ENCODE data around the gene DOLPP1. TPM values are rescaled to one million over a fixed set of nuclear protein-coding genes. Genes with fewer than 3 reads are reported as not detected.
"Not testable (repeated sequence)": the region's sequence is repeated elsewhere in the genome, so short reads cannot be mapped to it uniquely, and the experiment has no call there.

DOLPP1 gene
- total RNA-seq, 2 donors from 2014 or later: 5.3 to 8.0 TPM

- peaks cover 3% of the 10 kb centered on the region for H3K4me1 Mint-ChIP-seq
- H3K9me3 ChIP-seq (ENCODE audit: control insufficient read depth, low read length, poor library complexity, severe bottlenecking): no peaks in the 10 kb centered on the region
- H3K27ac Mint-ChIP-seq: no peak overlapping the region
- no peaks in the 10 kb centered on the region for H3K36me3 Mint-ChIP-seq (ENCODE audit: low read depth)
- DNase-seq: no peak
- no peak overlapping the region for H3K4me3 Mint-ChIP-seq
- no peaks in the 10 kb centered on the region for H3K27me3 Mint-ChIP-seq
- no peak for ATAC-seq
Observed at GRCh38 chr9:129121483-129121882, 40.6 kb downstream of the DOLPP1 start.

- no peaks in the 10 kb centered on the region for H3K27me3 Mint-ChIP-seq
- H3K36me3 Mint-ChIP-seq (ENCODE audit: low read depth): no peaks in the 10 kb centered on the region
- DNase-seq (no peak), ATAC-seq (no peak)
- H3K9me3 ChIP-seq (ENCODE audit: control insufficient read depth, low read length, poor library complexity, severe bottlenecking): no peaks in the 10 kb centered on the region
- H3K4me1 Mint-ChIP-seq: peaks cover 3% of the 10 kb centered on the region
- H3K27ac Mint-ChIP-seq: no peak overlapping the region
- no peak overlapping the region for H3K4me3 Mint-ChIP-seq
Observed at GRCh38 chr9:129122133-129122532, 41.2 kb downstream of the DOLPP1 start.

- not testable (repeated sequence) for H3K4me1 Mint-ChIP-seq; H3K4me3 Mint-ChIP-seq; H3K27me3 Mint-ChIP-seq; H3K36me3 Mint-ChIP-seq (ENCODE audit: low read depth); ATAC-seq; H3K27ac Mint-ChIP-seq; H3K9me3 ChIP-seq (ENCODE audit: control insufficient read depth, low read length, poor library complexity, severe bottlenecking); DNase-seq
Observed at GRCh38 chr9:129122976-129123375, 42.1 kb downstream of the DOLPP1 start.

- Mint-ChIP-seq H3K36me3 (ENCODE audit: low read depth) (no peaks in the 10 kb centered on the region), H3K27ac (no peak overlapping the region), H3K27me3 (no peaks in the 10 kb centered on the region), H3K4me1 (peaks cover 2% of the 10 kb centered on the region), H3K4me3 (no peak overlapping the region)
- ATAC-seq (no peak), DNase-seq (no peak)
- H3K9me3 ChIP-seq (ENCODE audit: control insufficient read depth, low read length, poor library complexity, severe bottlenecking): no peaks in the 10 kb centered on the region
Observed at GRCh38 chr9:129124506-129125069, 43.7 kb downstream of the DOLPP1 start.

GRCh38 chr9:129125478-129125877 lies 44.6 kb downstream of the DOLPP1 start:
- no peak overlapping the region for H3K4me3 Mint-ChIP-seq
- H3K4me1 Mint-ChIP-seq: no peaks in the 10 kb centered on the region
- H3K36me3 Mint-ChIP-seq (ENCODE audit: low read depth): no peaks in the 10 kb centered on the region
- no peaks in the 10 kb centered on the region for H3K27me3 Mint-ChIP-seq
- ATAC-seq (no peak), DNase-seq (no peak)
- no peak overlapping the region for H3K27ac Mint-ChIP-seq
- no peaks in the 10 kb centered on the region for H3K9me3 ChIP-seq (ENCODE audit: control insufficient read depth, low read length, poor library complexity, severe bottlenecking)

- H3K36me3 Mint-ChIP-seq (ENCODE audit: low read depth): peaks cover 3% of the 10 kb centered on the region
- DNase-seq (no peak), ATAC-seq (no peak)
- H3K4me3 Mint-ChIP-seq: no peak overlapping the region
- H3K27me3 Mint-ChIP-seq: no peaks in the 10 kb centered on the region
- peaks cover 5% of the 10 kb centered on the region for H3K4me1 Mint-ChIP-seq
- no peaks in the 10 kb centered on the region for H3K9me3 ChIP-seq (ENCODE audit: control insufficient read depth, low read length, poor library complexity, severe bottlenecking)
- no peak overlapping the region for H3K27ac Mint-ChIP-seq
Observed at GRCh38 chr9:129126749-129127618, 46.1 kb downstream of the DOLPP1 start.

- H3K9me3 ChIP-seq (ENCODE audit: control insufficient read depth, low read length, poor library complexity, severe bottlenecking): no peaks in the 10 kb centered on the region
- peaks cover 5% of the 10 kb centered on the region for H3K36me3 Mint-ChIP-seq (ENCODE audit: low read depth)
- no peaks in the 10 kb centered on the region for H3K27me3 Mint-ChIP-seq
- ATAC-seq (no peak), DNase-seq (no peak)
- H3K4me1 Mint-ChIP-seq: peaks cover 6% of the 10 kb centered on the region
- H3K27ac Mint-ChIP-seq: no peak overlapping the region
- no peak overlapping the region for H3K4me3 Mint-ChIP-seq
Observed at GRCh38 chr9:129128689-129129088, 47.8 kb downstream of the DOLPP1 start.

GRCh38 chr9:129130271-129130670 lies 49.4 kb downstream of the DOLPP1 start:
- not testable (repeated sequence) for H3K4me1 Mint-ChIP-seq; H3K27ac Mint-ChIP-seq; H3K36me3 Mint-ChIP-seq (ENCODE audit: low read depth); DNase-seq; H3K27me3 Mint-ChIP-seq; ATAC-seq; H3K9me3 ChIP-seq (ENCODE audit: control insufficient read depth, low read length, poor library complexity, severe bottlenecking); H3K4me3 Mint-ChIP-seq

DNA sequence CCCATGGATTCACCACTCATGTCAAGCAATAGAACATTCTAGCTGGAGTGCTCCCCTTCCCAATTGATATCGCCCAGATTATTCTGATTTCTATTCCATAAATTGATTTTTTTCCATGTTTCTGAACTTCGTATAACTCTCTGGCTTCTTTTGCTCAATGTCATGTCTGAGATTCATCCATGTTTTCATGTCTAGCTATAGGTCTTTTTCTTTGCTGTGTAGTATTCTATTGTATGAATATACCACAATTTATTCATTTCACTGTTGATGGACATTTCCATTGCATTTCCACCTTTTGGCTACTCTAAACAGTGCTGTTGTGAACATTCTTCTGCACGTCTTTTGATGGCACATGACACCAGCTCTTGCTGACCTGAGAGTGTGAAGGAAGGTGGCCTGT lies 49.9 kb downstream of the DOLPP1 start:
- Mint-ChIP-seq H3K27me3 (no peaks in the 10 kb centered on the region), H3K27ac (peak overlapping the region; percentile 32), H3K4me1 (peaks cover 6% of the 10 kb centered on the region), H3K36me3 (ENCODE audit: low read depth) (peaks cover 7% of the 10 kb centered on the region), H3K4me3 (no peak overlapping the region)
- ATAC-seq (no peak), DNase-seq (no peak)
- no peaks in the 10 kb centered on the region for H3K9me3 ChIP-seq (ENCODE audit: control insufficient read depth, low read length, poor library complexity, severe bottlenecking)

- ATAC-seq (peak; percentile 99), DNase-seq (peak; percentile 72 to 88 (median 72))
- no peaks in the 10 kb centered on the region for H3K9me3 ChIP-seq (ENCODE audit: control insufficient read depth, low read length, poor library complexity, severe bottlenecking)
- Mint-ChIP-seq H3K27ac (peak overlapping the region; percentile 32), H3K36me3 (ENCODE audit: low read depth) (peaks cover 7% of the 10 kb centered on the region), H3K27me3 (no peaks in the 10 kb centered on the region), H3K4me1 (peaks cover 6% of the 10 kb centered on the region), H3K4me3 (no peak overlapping the region)
Observed at GRCh38 chr9:129131300-129132145, 50.6 kb downstream of the DOLPP1 start.

- H3K27ac Mint-ChIP-seq: no peak overlapping the region
- no peaks in the 10 kb centered on the region for H3K9me3 ChIP-seq (ENCODE audit: control insufficient read depth, low read length, poor library complexity, severe bottlenecking)
- H3K4me1 Mint-ChIP-seq: peaks cover 6% of the 10 kb centered on the region
- H3K27me3 Mint-ChIP-seq: no peaks in the 10 kb centered on the region
- no peak overlapping the region for H3K4me3 Mint-ChIP-seq
- ATAC-seq (no peak), DNase-seq (no peak)
- peaks cover 7% of the 10 kb centered on the region for H3K36me3 Mint-ChIP-seq (ENCODE audit: low read depth)
Observed at GRCh38 chr9:129133082-129133481, 52.2 kb downstream of the DOLPP1 start.

- peaks cover 15% of the 10 kb centered on the region for H3K4me1 Mint-ChIP-seq
- H3K36me3 Mint-ChIP-seq (ENCODE audit: low read depth): peaks cover 7% of the 10 kb centered on the region
- no peaks in the 10 kb centered on the region for H3K9me3 ChIP-seq (ENCODE audit: control insufficient read depth, low read length, poor library complexity, severe bottlenecking)
- DNase-seq (no peak), ATAC-seq (no peak)
- no peak overlapping the region for H3K4me3 Mint-ChIP-seq
- no peaks in the 10 kb centered on the region for H3K27me3 Mint-ChIP-seq
- no peak overlapping the region for H3K27ac Mint-ChIP-seq
Observed at GRCh38 chr9:129135476-129135875, 54.6 kb downstream of the DOLPP1 start.

DNA sequence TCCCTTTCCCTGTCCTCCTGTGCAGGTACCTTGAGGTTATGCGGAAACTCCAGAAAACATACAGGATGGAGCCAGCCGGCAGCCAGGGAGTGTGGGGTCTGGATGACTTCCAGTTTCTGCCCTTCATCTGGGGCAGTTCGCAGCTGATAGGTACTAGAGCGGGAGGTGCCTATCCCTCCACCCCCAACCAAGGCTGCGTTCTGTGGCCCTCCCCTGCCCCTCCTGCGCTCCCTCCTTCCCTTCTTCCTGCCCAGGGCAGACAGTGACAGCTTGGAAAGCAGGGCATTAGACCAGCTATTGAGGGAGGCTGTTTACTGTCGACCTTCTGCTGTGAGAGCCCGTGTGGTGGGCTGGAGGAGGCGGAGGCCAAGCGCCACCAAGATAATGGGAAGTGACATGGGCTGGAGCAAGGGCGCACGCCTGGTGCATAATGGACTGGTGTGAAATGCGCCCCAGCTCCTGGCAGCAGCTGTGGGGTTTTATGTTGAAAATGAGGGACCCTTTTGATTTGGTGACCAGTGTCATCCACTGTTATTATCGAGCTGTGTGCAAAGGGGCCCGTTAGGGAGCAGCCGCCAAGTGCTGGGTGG lies 55.6 kb downstream of the DOLPP1 start:
- Mint-ChIP-seq H3K36me3 (ENCODE audit: low read depth) (peaks cover 4% of the 10 kb centered on the region), H3K4me3 (no peak overlapping the region), H3K4me1 (peaks cover 18% of the 10 kb centered on the region), H3K27me3 (no peaks in the 10 kb centered on the region), H3K27ac (peak overlapping the region; percentile 27)
- ATAC-seq (no peak), DNase-seq (no peak)
- H3K9me3 ChIP-seq (ENCODE audit: control insufficient read depth, low read length, poor library complexity, severe bottlenecking): no peaks in the 10 kb centered on the region
